K562 (cell line): ENCODE data around the gene NR6A1. TPM values are rescaled to one million over a fixed set of nuclear protein-coding genes. Genes with fewer than 3 reads are reported as not detected.

Experiments used
- RNF2 ChIP-seq: sonication (generic); IDR thresholded peaks from 2 replicates; pipeline ENCODE4 v1.6.1; 2016
- TCF7L2 ChIP-seq: fragments of 150-350 bp; IDR thresholded peaks from 2 replicates; pipeline ENCODE4 v1.6.1; 2016; ENCODE audit warnings: low read depth, mild to moderate bottlenecking, low read length, moderate library complexity
- polyA plus RNA-seq, 8 experiments: library from polyadenylated mRNA; depleted of rRNA in 4 of 8; stranded (reverse) in 5 of 8; unstranded in 3 of 8; fragments of >200 nt; fragmentation: Nextera tagmentation in 2 of 8; fragmentation: Illumina TruSeq in 1 of 8; extraction: Ambion mirVana in 2 of 8; extraction: Trizol in 1 of 8; gene quantifications; 2 replicates each; pipeline versions ENCODE4 v1.2.1 to v1.2.3, GENCODE V29; 2011 to 2014; ENCODE audit warnings: inconsistent platforms in 1 of 8, missing spikeins in 1 of 8
- total RNA-seq, 7 experiments: library from RNA; depleted of rRNA in 6 of 7; stranded (reverse); fragments of >200 nt in 6 of 7; fragmentation: Illumina TruSeq in 2 of 7; extraction: Trizol in 2 of 7; gene quantifications; 2 replicates each; pipeline versions ENCODE4 v1.2.1 to v1.2.3, GENCODE V29; 2011 to 2021; ENCODE audit warnings: low replicate concordance in 1 of 7
- TF ChIP-seq, protein P1 (sequence below), 2 experiments: fragments of 450-650 bp in 1 of 2; sonication (generic) in 1 of 2; formaldehyde crosslinking in 1 of 2; IDR thresholded peaks; 2 replicates each; pipeline versions ENCODE4 v1.7.1 to v1.9.0; 2016 to 2022; ENCODE audit warnings: inconsistent platforms in 1 of 2, mild to moderate bottlenecking in 1 of 2, missing genetic modification reagents in 1 of 2

Gene NR6A1
- total and polyA plus RNA-seq, 9 of the 15 experiments (the other 6 are each of a cell fraction or from before 2014, with no cell fraction given) = 9.7 to 55.4 (median 28.3) TPM

DNA sequence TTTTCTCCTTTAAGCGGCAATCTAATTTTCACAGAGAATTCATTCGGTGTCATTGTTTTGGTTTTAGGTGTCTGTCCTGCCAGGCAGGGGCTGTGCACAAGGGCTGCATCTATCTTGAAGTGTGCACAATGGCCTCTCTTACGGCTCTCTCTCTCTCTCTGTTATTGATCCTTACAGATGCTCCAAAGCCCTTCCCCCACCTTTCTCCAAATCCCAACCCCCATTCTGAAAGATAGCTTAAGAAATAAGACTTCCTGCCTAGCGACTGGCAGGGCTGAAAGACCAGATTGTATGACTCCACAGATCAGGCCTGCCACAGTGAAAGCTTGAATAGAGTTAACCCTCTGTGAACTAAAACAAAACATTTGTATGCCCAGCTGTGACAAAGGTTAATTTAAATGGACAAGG lies 177.5 kb downstream of the NR6A1 start (continued):
- TF ChIP-seq, protein P1, sequence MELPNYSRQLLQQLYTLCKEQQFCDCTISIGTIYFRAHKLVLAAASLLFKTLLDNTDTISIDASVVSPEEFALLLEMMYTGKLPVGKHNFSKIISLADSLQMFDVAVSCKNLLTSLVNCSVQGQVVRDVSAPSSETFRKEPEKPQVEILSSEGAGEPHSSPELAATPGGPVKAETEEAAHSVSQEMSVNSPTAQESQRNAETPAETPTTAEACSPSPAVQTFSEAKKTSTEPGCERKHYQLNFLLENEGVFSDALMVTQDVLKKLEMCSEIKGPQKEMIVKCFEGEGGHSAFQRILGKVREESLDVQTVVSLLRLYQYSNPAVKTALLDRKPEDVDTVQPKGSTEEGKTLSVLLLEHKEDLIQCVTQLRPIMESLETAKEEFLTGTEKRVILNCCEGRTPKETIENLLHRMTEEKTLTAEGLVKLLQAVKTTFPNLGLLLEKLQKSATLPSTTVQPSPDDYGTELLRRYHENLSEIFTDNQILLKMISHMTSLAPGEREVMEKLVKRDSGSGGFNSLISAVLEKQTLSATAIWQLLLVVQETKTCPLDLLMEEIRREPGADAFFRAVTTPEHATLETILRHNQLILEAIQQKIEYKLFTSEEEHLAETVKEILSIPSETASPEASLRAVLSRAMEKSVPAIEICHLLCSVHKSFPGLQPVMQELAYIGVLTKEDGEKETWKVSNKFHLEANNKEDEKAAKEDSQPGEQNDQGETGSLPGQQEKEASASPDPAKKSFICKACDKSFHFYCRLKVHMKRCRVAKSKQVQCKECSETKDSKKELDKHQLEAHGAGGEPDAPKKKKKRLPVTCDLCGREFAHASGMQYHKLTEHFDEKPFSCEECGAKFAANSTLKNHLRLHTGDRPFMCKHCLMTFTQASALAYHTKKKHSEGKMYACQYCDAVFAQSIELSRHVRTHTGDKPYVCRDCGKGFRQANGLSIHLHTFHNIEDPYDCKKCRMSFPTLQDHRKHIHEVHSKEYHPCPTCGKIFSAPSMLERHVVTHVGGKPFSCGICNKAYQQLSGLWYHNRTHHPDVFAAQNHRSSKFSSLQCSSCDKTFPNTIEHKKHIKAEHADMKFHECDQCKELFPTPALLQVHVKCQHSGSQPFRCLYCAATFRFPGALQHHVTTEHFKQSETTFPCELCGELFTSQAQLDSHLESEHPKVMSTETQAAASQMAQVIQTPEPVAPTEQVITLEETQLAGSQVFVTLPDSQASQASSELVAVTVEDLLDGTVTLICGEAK (IDR thresholded peaks at IDR 0.05) = 0 out of 2 replicates have a peak, but pooled peaks have one; percentile 20
- TF ChIP-seq, protein P1 (CRISPR knock-in tag; IDR thresholded peaks at IDR 0.05) = no peak
- TF ChIP-seq RNF2 (0 out of 2 replicates have a peak, but pooled peaks have one; percentile 49), TCF7L2 (no peak)
